Glutamatergic neuron (in vitro differentiated cells): Measurements from ENCODE around the gene FSIP1. TPM values are rescaled to one million over a fixed set of nuclear protein-coding genes. Genes with fewer than 3 reads are reported as not detected.

Source experiments
- DNase-seq: peaks from one replicate; pipeline ENCODE4 v3.0.0; 2022
- H3K27ac Mint-ChIP-seq: one replicate; pipeline ENCODE4 v1.8.0; 2020; ENCODE audit warnings: mild to moderate bottlenecking, mixed read lengths, inconsistent platforms; ENCODE audit not compliant: unreplicated experiment
- H3K27me3 Mint-ChIP-seq: one replicate; pipeline ENCODE4 v1.8.0; 2020; ENCODE audit warnings: mild to moderate bottlenecking, moderate library complexity, mixed read lengths, inconsistent platforms; ENCODE audit not compliant: unreplicated experiment
- H3K36me3 Mint-ChIP-seq: one replicate; pipeline ENCODE4 v1.8.0; 2020; ENCODE audit warnings: mild to moderate bottlenecking, mixed read lengths, inconsistent platforms; ENCODE audit not compliant: unreplicated experiment
- H3K4me1 Mint-ChIP-seq: one replicate; pipeline ENCODE4 v1.8.0; 2020; ENCODE audit warnings: mild to moderate bottlenecking, low read depth, mixed read lengths, inconsistent platforms; ENCODE audit not compliant: unreplicated experiment
- H3K4me3 Mint-ChIP-seq: one replicate; pipeline ENCODE4 v1.8.0; 2020; ENCODE audit warnings: mild to moderate bottlenecking, mixed read lengths, inconsistent platforms; ENCODE audit not compliant: unreplicated experiment
- H3K9me3 Mint-ChIP-seq: one replicate; pipeline ENCODE4 v1.8.0; 2020; ENCODE audit warnings: mild to moderate bottlenecking, moderate library complexity, mixed read lengths, inconsistent platforms; ENCODE audit not compliant: unreplicated experiment
- total RNA-seq: library from RNA; stranded (reverse); fragmentation: NEBNext Ultra II Directional; extraction: Animal tissue kit (Norgen Biotek cat#: 25700); gene quantifications from one replicate; pipeline ENCODE4 v1.2.1, GENCODE V29; 2021; ENCODE audit not compliant: unreplicated experiment
- TF ChIP-seq, protein P1 (sequence below): fragments of 200-600 bp; sonication (generic); IDR thresholded peaks from one replicate; pipeline ENCODE4 v1.5.0; 2021; ENCODE audit not compliant: partially characterized antibody, unreplicated experiment

FSIP1 gene
- total RNA-seq, 1 donor from 2014 or later, result 1.5 TPM

DNA sequence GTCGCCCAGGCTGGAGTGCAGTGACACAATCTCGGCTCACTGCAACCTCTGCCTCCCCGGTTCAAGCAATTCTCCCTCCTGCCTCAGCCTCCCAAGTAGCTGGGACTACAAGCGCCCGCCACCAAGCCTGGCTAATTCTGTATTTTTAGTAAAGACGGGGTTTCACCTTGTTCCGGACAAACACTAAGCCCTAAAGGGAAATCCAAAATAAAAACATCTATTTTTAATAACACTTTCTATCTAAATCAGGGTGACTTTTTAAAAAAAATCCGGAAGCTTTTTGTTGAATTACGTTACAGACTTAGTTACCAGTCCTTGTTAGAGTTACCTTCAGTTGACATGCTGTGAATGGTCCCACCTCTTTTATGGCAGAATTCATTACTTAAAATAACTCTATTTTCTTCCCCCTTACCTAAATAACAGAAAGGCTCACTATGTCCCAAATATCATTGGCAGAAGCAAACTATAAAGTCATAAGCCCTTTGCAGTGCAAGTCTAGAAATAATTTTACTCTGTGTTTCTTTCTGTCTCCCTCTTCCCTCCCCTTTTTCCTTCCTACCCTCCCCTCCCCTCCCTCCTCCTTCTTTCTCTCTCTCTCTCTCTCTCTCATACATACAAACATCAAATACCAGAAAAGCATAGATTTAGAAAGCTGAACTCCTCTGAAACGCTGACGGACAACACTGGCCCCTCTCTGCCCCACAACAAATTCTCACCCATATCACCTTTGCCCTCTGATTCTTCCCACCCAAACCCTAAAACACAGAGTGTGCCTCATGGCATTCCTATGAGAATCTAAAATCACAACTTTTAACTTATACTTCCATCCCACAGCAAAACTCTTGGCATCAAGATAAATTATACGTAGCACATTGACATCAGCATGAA, 183.4 kb downstream of the FSIP1 start:
- H3K27ac Mint-ChIP-seq, result no peak overlapping the region
- H3K36me3 Mint-ChIP-seq, result no peaks in the 10 kb centered on the region
- H3K27me3 Mint-ChIP-seq, result no peaks in the 10 kb centered on the region
- no peak for DNase-seq
- H3K4me3 Mint-ChIP-seq, result no peak overlapping the region
- H3K9me3 Mint-ChIP-seq, result no peaks in the 10 kb centered on the region
- H3K4me1 Mint-ChIP-seq, result no peaks in the 10 kb centered on the region
- TF ChIP-seq, protein P1, sequence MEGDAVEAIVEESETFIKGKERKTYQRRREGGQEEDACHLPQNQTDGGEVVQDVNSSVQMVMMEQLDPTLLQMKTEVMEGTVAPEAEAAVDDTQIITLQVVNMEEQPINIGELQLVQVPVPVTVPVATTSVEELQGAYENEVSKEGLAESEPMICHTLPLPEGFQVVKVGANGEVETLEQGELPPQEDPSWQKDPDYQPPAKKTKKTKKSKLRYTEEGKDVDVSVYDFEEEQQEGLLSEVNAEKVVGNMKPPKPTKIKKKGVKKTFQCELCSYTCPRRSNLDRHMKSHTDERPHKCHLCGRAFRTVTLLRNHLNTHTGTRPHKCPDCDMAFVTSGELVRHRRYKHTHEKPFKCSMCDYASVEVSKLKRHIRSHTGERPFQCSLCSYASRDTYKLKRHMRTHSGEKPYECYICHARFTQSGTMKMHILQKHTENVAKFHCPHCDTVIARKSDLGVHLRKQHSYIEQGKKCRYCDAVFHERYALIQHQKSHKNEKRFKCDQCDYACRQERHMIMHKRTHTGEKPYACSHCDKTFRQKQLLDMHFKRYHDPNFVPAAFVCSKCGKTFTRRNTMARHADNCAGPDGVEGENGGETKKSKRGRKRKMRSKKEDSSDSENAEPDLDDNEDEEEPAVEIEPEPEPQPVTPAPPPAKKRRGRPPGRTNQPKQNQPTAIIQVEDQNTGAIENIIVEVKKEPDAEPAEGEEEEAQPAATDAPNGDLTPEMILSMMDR, result no peak

DNA sequence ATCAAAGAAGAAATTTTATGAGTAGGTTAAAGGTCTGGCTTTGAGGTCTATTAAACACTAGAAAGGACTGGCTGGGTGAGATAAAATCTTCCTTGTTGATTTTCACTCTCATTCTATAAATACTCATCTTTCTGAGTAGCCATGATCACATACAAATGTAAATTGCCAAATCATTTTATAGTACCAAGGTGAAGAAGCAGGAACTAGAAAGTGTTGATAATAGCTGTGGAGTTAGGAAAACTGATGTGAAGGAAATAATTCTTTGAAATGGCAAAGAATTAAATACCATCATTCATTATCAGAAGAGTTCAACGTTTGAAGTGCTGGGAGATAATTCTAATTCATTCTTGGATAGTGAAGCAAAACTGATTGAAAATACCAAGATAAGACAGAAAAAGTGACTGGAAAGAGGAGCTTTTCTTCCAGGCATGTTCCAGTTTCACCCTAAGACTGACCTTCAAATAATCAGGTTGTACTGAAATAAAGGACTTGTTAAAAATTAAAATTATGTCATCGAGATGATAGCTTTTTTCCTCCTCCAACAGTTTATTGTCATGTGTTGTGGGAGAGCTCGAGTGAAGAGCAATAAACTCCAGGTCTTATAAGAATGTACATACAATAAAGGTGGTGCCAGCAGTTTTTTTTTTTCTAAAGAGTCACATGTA, 184.3 kb downstream of the FSIP1 start:
- H3K4me1 Mint-ChIP-seq, result no peaks in the 10 kb centered on the region
- H3K27me3 Mint-ChIP-seq, result no peaks in the 10 kb centered on the region

DNA sequence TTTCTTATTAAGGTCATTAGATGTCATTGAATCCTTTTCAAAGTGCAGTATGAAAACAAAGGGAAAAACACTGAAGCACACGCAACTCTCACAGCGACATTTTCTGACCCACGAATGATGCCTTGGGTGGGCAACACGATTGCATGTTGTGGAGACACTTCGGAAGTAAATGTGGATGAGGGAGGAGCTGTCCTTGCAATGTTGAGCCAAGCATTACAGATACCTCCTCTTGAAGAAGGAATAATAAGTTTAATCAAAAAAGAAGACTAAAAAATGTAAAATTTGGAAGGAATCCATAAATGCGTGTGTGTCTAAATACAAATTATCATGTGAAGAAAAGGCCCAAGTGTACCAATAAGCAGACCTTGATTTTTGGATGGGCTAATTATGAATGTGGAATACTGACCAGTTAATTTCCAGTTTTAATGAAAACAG, 184.9 kb downstream of the FSIP1 start:
- TF ChIP-seq, protein P1, result no peak
- Mint-ChIP-seq H3K4me1 (no peaks in the 10 kb centered on the region), H3K9me3 (no peaks in the 10 kb centered on the region), H3K27me3 (no peaks in the 10 kb centered on the region), H3K36me3 (no peaks in the 10 kb centered on the region), H3K4me3 (no peak overlapping the region), H3K27ac (no peak overlapping the region)
- no peak for DNase-seq

More for the DNA sequence above, 184.3 kb downstream of the FSIP1 start:
- no peak for DNase-seq
- Mint-ChIP-seq H3K27ac (no peak overlapping the region), H3K36me3 (no peaks in the 10 kb centered on the region), H3K9me3 (no peaks in the 10 kb centered on the region), H3K4me3 (no peak overlapping the region)
- TF ChIP-seq, protein P1, result no peak

DNA sequence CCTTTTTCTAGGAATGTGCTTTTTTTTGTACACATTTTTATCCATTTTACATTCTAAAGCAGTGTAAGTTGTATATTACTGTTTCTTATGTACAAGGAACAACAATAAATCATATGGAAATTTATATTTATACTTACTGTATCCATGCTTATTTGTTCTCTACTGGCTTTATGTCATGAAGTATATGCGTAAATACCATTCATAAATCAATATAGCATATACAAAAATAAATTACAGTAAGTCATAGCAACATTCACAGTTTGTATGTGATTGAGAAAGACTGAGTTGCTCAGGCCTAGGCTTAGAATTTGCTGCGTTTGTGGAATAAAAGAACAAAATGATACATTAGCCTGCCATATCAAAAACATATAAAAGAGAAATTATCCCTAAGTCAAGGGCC, 185.3 kb downstream of the FSIP1 start:
- TF ChIP-seq, protein P1, result no peak
- Mint-ChIP-seq H3K4me3 (no peak overlapping the region), H3K27ac (no peak overlapping the region), H3K36me3 (no peaks in the 10 kb centered on the region), H3K9me3 (no peaks in the 10 kb centered on the region), H3K4me1 (no peaks in the 10 kb centered on the region), H3K27me3 (no peaks in the 10 kb centered on the region)
- no peak for DNase-seq
